ENCODE measurements around the gene CLIP2. TPM values are rescaled to one million over a fixed set of nuclear protein-coding genes. Genes with fewer than 3 reads are reported as not detected.
"Not testable (repeated sequence)": the region's sequence is repeated elsewhere in the genome, so short reads cannot be mapped to it uniquely, and the experiment has no call there.

Gene CLIP2
- total and polyA plus RNA-seq, 4 donors: 15.3 to 35.7 (median 21.9) TPM

DNA sequence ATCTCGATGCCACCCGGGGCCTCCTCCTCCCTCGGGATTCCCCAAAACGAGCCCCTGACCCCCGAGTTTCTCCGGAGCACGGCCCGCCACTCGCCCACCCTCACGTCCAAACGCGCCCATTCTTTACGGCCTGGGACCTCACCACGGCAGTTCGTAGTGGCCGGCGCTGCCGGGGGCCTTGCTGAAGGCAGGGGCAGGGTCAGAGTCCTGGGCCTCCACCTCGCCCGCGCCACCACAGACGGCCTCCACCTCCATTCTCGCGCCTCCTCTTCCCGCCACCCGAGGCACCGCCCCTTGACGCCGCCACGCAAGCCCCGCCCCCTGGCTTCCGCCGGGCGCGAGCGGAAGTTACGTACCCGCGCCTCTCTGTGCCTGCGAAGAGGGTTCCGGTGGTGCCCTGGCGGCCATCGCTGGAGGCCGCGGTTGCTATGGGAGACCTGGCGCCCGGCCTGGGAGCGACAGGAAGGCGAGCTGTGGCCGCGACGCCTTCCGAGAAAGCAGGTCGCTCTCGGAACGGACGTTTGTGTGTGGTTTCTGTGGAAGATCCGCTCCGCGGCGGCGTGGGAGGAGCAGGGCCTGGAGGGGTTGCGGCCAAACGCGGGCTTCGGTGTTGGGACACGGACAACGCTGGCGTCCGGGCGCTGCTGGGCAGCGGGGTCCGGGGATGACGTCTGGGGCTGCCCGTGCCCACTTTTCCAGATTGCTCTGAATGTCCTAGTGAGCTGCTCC is 34.9 kb upstream of the CLIP2 start, which contains the start of gene RFC2:
Gene RFC2 (minus strand): TSS at position 271 of the 729 bp plus-strand sequence. CDS start 16 bp downstream, at position 255.
- Histone ChIP-seq H3K27ac (ENCODE audit: low read depth in 1 of 2, low read length in 2 of 2) (peak within 1 kb of the TSS in 1 of 2 donors; percentile 60), H3K9me3 (ENCODE audit: control insufficient read depth, low read length) (no peaks in the 10 kb centered on the region), H3K4me3 (ENCODE audit: low read length in 2 of 2) (peak within 1 kb of the TSS; percentile 70 to 85), H3K36me3 (ENCODE audit: control insufficient read depth in 1 of 2, insufficient read depth in 2 of 2, low read length in 1 of 2) (no peaks in the 10 kb centered on the region), H3K4me1 (ENCODE audit: control insufficient read depth in 1 of 2, insufficient read depth in 2 of 2, low read length in 2 of 2) (no peaks in the 10 kb centered on the region), H3K27me3 (ENCODE audit: control insufficient read depth in 1 of 2, insufficient read depth in 2 of 2, low read length in 1 of 2) (no peaks in the 10 kb centered on the region)
- intact Hi-C loops (cut with DNase I): loop anchor here in 1 of 2 donors (2.0 kb wide), 1 partner anchor 43 kb away; the partner anchor contains the start of gene LAT2
- peak; percentile 98 to 99 for DNase-seq
- 0% methylated on average over 62 to 75 of the region's 75 CpGs for WGBS, 2 donors
- peak; percentile 100 for ATAC-seq (ENCODE audit: low FRiP score)

DNA sequence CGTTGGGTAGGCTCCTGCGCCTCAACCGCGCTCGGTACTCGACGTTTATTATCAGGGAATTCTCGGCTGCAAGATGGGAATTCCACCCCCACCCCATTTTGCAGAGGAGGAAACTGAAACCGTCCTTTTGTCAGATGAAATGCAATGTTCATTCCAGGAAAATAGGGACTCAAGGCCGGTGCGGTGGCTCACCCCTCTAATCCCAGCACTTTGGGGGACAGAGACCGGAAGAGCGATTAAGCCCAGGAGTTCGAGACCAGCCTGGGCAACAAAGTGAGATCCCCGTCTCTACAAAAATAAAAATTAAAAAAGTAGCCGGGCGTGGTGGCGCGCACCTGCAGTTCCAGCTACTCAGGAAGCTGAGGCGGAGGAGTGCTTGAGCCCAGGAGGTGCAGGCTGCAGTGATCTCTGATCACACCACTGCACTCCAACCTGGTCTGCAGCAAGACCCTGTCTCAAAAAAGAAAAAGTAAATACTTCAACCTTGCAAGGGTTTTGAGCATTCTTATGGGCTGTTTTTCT is 34.3 kb upstream of the CLIP2 start:
- Histone ChIP-seq H3K9me3 (ENCODE audit: control insufficient read depth, low read length) (no peaks in the 10 kb centered on the region), H3K4me1 (ENCODE audit: control insufficient read depth in 1 of 2, insufficient read depth in 2 of 2, low read length in 2 of 2) (no peaks in the 10 kb centered on the region), H3K36me3 (ENCODE audit: control insufficient read depth in 1 of 2, insufficient read depth in 2 of 2, low read length in 1 of 2) (no peaks in the 10 kb centered on the region), H3K27me3 (ENCODE audit: control insufficient read depth in 1 of 2, insufficient read depth in 2 of 2, low read length in 1 of 2) (no peaks in the 10 kb centered on the region), H3K4me3 (ENCODE audit: low read length in 2 of 2) (peak overlapping the region; percentile 29 to 51), H3K27ac (ENCODE audit: low read depth in 1 of 2, low read length in 2 of 2) (peak overlapping the region in 1 of 2 donors; percentile 56)
- DNase-seq (no peak), ATAC-seq (ENCODE audit: low FRiP score) (no peak)
- intact Hi-C loops (cut with DNase I): loop anchor here (2.0 to 5.0 kb wide), 3 partner anchors 37 to 52 kb away; partner anchors contain the start of gene LAT2 (in 1 of the 2)
- 23 to 25% methylated on average over 20 of the region's 20 CpGs for WGBS, 2 donors

DNA sequence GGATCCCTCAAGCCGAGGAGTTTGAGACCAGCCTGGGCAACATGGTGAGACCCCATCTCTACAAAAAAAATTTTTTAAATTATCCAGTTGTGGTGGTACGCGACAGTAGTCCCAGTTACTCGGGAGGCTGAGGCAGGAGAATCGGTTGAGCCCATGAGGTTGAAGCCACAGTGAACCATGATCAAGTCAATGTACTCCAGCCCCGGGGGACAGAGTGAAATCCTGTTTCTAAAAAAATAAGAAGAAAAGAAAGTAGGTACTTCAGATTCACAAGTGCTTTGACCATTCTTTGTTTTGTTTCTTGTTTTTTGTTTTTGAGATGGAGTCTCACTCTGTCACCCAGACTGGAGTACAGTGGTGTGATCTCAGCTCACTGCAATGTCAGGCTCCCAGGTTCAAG is 33.7 kb upstream of the CLIP2 start:
- 92 to 94% methylated on average over 6 of the region's 6 CpGs for WGBS, 2 donors
- ATAC-seq (ENCODE audit: low FRiP score); DNase-seq; H3K4me1 ChIP-seq (ENCODE audit: control insufficient read depth in 1 of 2, insufficient read depth in 2 of 2, low read length in 2 of 2); H3K27me3 ChIP-seq (ENCODE audit: control insufficient read depth in 1 of 2, insufficient read depth in 2 of 2, low read length in 1 of 2); H3K9me3 ChIP-seq (ENCODE audit: control insufficient read depth, low read length); H3K4me3 ChIP-seq (ENCODE audit: low read length in 2 of 2); H3K36me3 ChIP-seq (ENCODE audit: control insufficient read depth in 1 of 2, insufficient read depth in 2 of 2, low read length in 1 of 2): not testable (repeated sequence)
- peak overlapping the region in 1 of 2 donors; percentile 37 for H3K27ac ChIP-seq (ENCODE audit: low read depth in 1 of 2, low read length in 2 of 2)
- intact Hi-C loops (cut with DNase I): loop anchor here (2.0 to 5.0 kb wide), 3 partner anchors 37 to 52 kb away; partner anchors contain the start of gene LAT2 (in 1 of the 2)

DNA sequence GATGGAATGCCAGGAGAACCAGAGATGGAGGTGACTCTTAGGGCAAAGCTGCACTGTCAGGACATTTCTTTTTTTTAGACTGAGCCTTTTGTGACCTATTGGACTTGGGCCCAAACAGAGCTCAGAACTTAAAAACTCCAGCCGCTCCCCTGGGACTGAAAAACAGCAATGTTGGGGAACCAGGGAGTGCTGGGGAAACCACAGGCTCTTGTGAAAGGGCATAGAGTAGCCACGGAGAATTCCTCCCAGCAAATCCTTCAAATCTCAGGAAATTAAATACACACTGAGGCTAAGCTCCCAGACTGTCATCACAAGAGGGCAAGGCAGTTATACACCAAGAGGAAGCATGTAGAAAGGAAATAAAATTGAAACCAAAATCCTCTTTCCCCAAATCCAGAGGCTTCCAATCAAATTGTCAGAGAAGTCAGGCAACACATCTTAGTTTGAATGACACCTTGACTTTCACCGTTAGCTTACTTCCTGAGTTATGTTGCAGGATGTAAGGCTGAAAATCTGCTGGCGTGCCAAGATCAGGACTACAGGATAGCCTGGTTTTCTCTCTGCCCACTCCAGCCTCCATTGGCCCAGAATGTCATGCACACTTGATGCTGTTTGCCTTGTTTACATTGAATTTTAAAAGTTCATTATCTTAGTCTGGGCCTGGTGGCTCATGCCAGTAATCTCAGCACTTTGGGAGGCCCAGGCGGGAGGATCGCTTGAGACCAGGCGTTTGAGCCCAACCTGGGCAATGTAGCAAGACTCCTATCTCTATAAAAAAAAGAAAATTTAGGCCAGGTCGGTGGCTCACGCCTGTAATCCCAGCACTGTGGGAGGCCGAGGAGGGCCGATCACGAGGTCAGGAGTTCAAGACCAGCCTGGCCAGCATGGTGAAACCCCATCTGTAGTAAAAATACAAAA is 32.5 kb upstream of the CLIP2 start:
- peak overlapping the region; percentile 60 to 82 for H3K27ac ChIP-seq (ENCODE audit: low read depth in 1 of 2, low read length in 2 of 2)
- 65 to 68% methylated on average over 12 of the region's 12 CpGs for WGBS, 2 donors
- H3K4me1 ChIP-seq (ENCODE audit: control insufficient read depth in 1 of 2, insufficient read depth in 2 of 2, low read length in 2 of 2): no peaks in the 10 kb centered on the region
- H3K36me3 ChIP-seq (ENCODE audit: control insufficient read depth in 1 of 2, insufficient read depth in 2 of 2, low read length in 1 of 2): no peaks in the 10 kb centered on the region
- intact Hi-C loops (cut with DNase I): loop anchor here (5.0 kb wide), 2 partner anchors 36 to 51 kb away; no protein-coding TSS in a partner anchor
- ATAC-seq (ENCODE audit: low FRiP score) (no peak), DNase-seq (peak in 1 of 2 donors; percentile 77)
- no peaks in the 10 kb centered on the region for H3K9me3 ChIP-seq (ENCODE audit: control insufficient read depth, low read length)
- H3K27me3 ChIP-seq (ENCODE audit: control insufficient read depth in 1 of 2, insufficient read depth in 2 of 2, low read length in 1 of 2): no peaks in the 10 kb centered on the region
- no peak overlapping the region for H3K4me3 ChIP-seq (ENCODE audit: low read length in 2 of 2)

DNA sequence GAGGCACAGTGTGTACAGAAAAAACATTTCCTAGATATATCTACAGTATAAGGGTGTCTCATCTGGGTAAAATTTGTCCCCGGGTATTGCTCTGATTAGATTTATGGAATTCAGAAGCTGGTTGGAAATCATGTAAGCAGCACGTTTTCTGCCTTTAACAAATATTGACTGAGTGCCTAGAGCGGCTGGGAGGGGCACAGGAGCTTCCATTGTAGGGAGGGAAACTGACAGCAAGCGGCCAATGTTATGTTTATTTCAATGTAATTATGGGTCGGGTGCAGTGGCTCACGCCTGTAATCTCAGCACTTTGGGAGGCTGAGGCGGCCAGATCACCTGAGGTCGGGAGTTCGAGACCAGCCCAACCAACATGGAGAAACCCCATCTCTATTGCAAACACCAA is 30.6 kb upstream of the CLIP2 start:
- ATAC-seq (ENCODE audit: low FRiP score) (no peak), DNase-seq (no peak)
- Histone ChIP-seq H3K4me1 (ENCODE audit: control insufficient read depth in 1 of 2, insufficient read depth in 2 of 2, low read length in 2 of 2) (no peaks in the 10 kb centered on the region), H3K36me3 (ENCODE audit: control insufficient read depth in 1 of 2, insufficient read depth in 2 of 2, low read length in 1 of 2) (no peaks in the 10 kb centered on the region), H3K27me3 (ENCODE audit: control insufficient read depth in 1 of 2, insufficient read depth in 2 of 2, low read length in 1 of 2) (no peaks in the 10 kb centered on the region), H3K9me3 (ENCODE audit: control insufficient read depth, low read length) (no peaks in the 10 kb centered on the region), H3K27ac (ENCODE audit: low read depth in 1 of 2, low read length in 2 of 2) (no peak overlapping the region), H3K4me3 (ENCODE audit: low read length in 2 of 2) (no peak overlapping the region)
- WGBS, 2 donors: 79 to 85% methylated on average over 9 of the region's 9 CpGs
- intact Hi-C loops (cut with DNase I): loop anchor here (5.0 kb wide), 2 partner anchors 34 to 49 kb away; no protein-coding TSS in a partner anchor

DNA sequence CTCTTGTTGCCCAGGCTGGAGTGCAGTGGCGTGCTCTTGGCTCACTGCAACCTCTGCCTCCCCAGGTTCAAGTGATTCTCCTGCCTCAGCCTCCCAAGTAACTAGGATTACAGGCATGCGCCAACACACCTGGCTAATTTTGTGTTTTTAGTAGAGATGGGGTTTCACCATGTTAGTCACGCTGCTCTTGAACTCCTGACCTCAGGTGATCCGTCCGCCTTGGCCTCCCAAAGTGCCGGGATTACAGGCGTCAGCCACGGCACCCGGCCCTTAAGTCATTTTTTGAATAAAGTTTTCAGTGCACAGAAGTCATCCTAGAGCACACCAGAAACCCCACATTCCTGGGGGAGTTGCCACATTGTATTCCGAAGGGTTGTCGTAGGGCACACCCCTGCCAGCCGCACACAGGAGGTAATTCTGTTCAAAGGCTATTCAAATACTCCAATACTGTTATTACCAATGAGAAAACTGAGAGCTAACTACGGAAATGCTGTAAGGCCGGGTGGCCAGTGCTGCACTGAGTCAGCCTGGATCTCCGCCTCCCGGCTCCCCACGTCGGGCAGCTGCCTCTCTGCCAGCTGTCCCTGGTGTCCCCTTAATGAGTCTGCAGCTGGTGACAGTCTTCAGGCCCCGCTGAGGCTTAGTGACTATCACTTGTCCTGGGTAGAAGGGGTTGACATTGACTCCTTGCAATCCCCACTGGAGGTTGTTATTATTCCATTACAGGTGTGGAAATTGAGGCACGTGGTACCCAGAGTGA is 26.4 kb upstream of the CLIP2 start:
- intact Hi-C loops (cut with DNase I): no loop called here
- no peak overlapping the region for H3K27ac ChIP-seq (ENCODE audit: low read depth in 1 of 2, low read length in 2 of 2)
- DNase-seq (no peak), ATAC-seq (ENCODE audit: low FRiP score) (no peak)
- no peaks in the 10 kb centered on the region for H3K4me1 ChIP-seq (ENCODE audit: control insufficient read depth in 1 of 2, insufficient read depth in 2 of 2, low read length in 2 of 2)
- H3K9me3 ChIP-seq (ENCODE audit: control insufficient read depth, low read length): no peaks in the 10 kb centered on the region
- H3K36me3 ChIP-seq (ENCODE audit: control insufficient read depth in 1 of 2, insufficient read depth in 2 of 2, low read length in 1 of 2): no peaks in the 10 kb centered on the region
- H3K27me3 ChIP-seq (ENCODE audit: control insufficient read depth in 1 of 2, insufficient read depth in 2 of 2, low read length in 1 of 2): no peaks in the 10 kb centered on the region
- no peak overlapping the region for H3K4me3 ChIP-seq (ENCODE audit: low read length in 2 of 2)
- WGBS, 2 donors: 89% methylated on average over 20 of the region's 20 CpGs

DNA sequence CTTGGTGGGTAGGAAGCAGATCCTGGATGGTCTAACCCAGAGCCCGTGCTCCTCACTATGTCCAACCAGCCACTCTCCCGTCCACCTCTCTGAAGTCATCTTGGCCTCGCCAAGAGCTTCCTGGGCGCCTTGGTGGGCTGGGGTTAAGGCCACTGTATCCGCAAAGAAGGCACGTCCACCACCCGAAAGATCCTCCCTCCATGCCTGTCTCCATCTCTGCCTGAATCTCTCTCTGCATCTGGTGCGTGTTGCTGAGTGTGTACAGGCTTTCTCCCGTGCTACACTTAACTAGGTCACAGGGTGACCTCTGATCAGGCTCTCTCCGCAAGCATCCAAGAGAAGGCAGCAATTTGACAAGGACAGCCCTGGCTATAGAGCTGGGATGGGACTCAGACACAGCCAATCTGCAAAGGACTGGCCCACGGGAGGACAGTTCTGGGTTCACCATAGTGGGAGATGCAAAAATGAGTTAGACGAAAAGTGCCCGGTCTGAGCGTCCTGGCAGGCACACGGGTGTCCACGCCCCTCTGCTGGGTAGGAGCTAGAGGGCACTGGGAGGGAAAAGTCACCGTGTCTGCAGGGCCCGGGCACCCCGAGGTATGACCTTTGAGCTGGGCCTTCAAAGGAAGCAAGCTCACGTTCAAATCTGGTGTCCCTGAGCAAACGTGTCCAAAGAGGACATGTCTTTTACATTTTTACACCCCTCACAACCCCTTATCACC is 25.6 kb upstream of the CLIP2 start:
- no peak for DNase-seq
- Histone ChIP-seq H3K4me3 (ENCODE audit: low read length in 2 of 2) (no peak overlapping the region), H3K27ac (ENCODE audit: low read depth in 1 of 2, low read length in 2 of 2) (no peak overlapping the region), H3K36me3 (ENCODE audit: control insufficient read depth in 1 of 2, insufficient read depth in 2 of 2, low read length in 1 of 2) (no peaks in the 10 kb centered on the region), H3K27me3 (ENCODE audit: control insufficient read depth in 1 of 2, insufficient read depth in 2 of 2, low read length in 1 of 2) (no peaks in the 10 kb centered on the region), H3K4me1 (ENCODE audit: control insufficient read depth in 1 of 2, insufficient read depth in 2 of 2, low read length in 2 of 2) (no peaks in the 10 kb centered on the region), H3K9me3 (ENCODE audit: control insufficient read depth, low read length) (no peaks in the 10 kb centered on the region)
- no peak for ATAC-seq (ENCODE audit: low FRiP score)
- 82 to 85% methylated on average over 21 of the region's 21 CpGs for WGBS, 2 donors
- intact Hi-C loops (cut with DNase I): no loop called here
